Measurements from ENCODE around the gene PLD1. TPM values are rescaled to one million over a fixed set of nuclear protein-coding genes. Genes with fewer than 3 reads are reported as not detected.

Gene PLD1
- total RNA-seq, 2 experiments from 2014 or later: 0.22 to 1.0 TPM

GRCh38 chr3:171813897-171814460, 3.7 kb upstream of the PLD1 start:
- Mint-ChIP-seq H3K36me3 (ENCODE audit: low read depth) (no peaks in the 10 kb centered on the region), H3K9me3 (no peaks in the 10 kb centered on the region), H3K4me3 (no peak overlapping the region), H3K27me3 (peaks cover 59% of the 10 kb centered on the region), H3K27ac (no peak overlapping the region), H3K4me1 (ENCODE audit: low read depth) (peaks cover 11% of the 10 kb centered on the region)
- H3K27me3 ChIP-seq (ENCODE audit: control insufficient read depth in 1 of 2, insufficient read depth in 2 of 2, low read length in 2 of 2): peaks cover 16 to 19% of the 10 kb centered on the region in 2 experiments
- ATAC-seq (ENCODE audit: poor library complexity) (peak; percentile 38), DNase-seq (peak in 3 of 14 experiments; percentile 32 to 66 (median 49))
- CTCF ChIA-PET: interaction anchor here (0.6 kb wide), 1 partner anchor 1418 kb away, joined by 3 read pairs; no protein-coding TSS in a partner anchor
- H3K27ac ChIP-seq (ENCODE audit: low read depth in 1 of 2, low read length in 2 of 2): no peak overlapping the region
- no peaks in the 10 kb centered on the region for H3K36me3 ChIP-seq (ENCODE audit: insufficient read depth, low read length)
- peaks cover 17% of the 10 kb centered on the region for H3K4me1 ChIP-seq (ENCODE audit: insufficient read depth, low read length)
- no peak overlapping the region for H3K4me3 ChIP-seq (ENCODE audit: low read length)
- no peak for TF ChIP-seq CTCF (IDR thresholded peaks at IDR 0.05)
- H3K9me3 ChIP-seq (ENCODE audit: control insufficient read depth in 1 of 2, insufficient read depth in 1 of 2, low read length in 2 of 2): no peaks in the 10 kb centered on the region
- intact Hi-C loops (cut with DNase I, micrococcal nuclease): no loop called here
- POLR2A ChIA-PET: no interaction called here

- intact Hi-C loops (cut with DNase I, micrococcal nuclease): no loop called here
Observed at GRCh38 chr3:171813278-171813896, 3.1 kb upstream of the PLD1 start.

GRCh38 chr3:171812811-171813210, 2.5 kb upstream of the PLD1 start:
- H3K27ac ChIP-seq (ENCODE audit: low read depth in 1 of 2, low read length in 2 of 2): no peak overlapping the region
- POLR2A ChIA-PET: no interaction called here
- H3K4me3 ChIP-seq (ENCODE audit: low read length): no peak overlapping the region
- peaks cover 16 to 19% of the 10 kb centered on the region in 2 experiments for H3K27me3 ChIP-seq (ENCODE audit: control insufficient read depth in 1 of 2, insufficient read depth in 2 of 2, low read length in 2 of 2)
- Mint-ChIP-seq H3K9me3 (no peaks in the 10 kb centered on the region), H3K4me1 (ENCODE audit: low read depth) (peaks cover 11% of the 10 kb centered on the region), H3K27ac (no peak overlapping the region), H3K4me3 (no peak overlapping the region), H3K27me3 (peaks cover 61% of the 10 kb centered on the region), H3K36me3 (ENCODE audit: low read depth) (no peaks in the 10 kb centered on the region)
- TF ChIP-seq CTCF (IDR thresholded peaks at IDR 0.05): no peak
- CTCF ChIA-PET: no interaction called here
- ATAC-seq (ENCODE audit: poor library complexity) (no peak), DNase-seq (no peak)
- H3K4me1 ChIP-seq (ENCODE audit: insufficient read depth, low read length): peaks cover 17% of the 10 kb centered on the region
- intact Hi-C loops (cut with DNase I, micrococcal nuclease): no loop called here
- no peaks in the 10 kb centered on the region for H3K9me3 ChIP-seq (ENCODE audit: control insufficient read depth in 1 of 2, insufficient read depth in 1 of 2, low read length in 2 of 2)
- H3K36me3 ChIP-seq (ENCODE audit: insufficient read depth, low read length): no peaks in the 10 kb centered on the region

More at GRCh38 chr3:171813278-171813896, 3.1 kb upstream of the PLD1 start:
- H3K9me3 ChIP-seq (ENCODE audit: control insufficient read depth in 1 of 2, insufficient read depth in 1 of 2, low read length in 2 of 2): no peaks in the 10 kb centered on the region
- no peak overlapping the region for H3K4me3 ChIP-seq (ENCODE audit: low read length)
- no peak overlapping the region for H3K27ac ChIP-seq (ENCODE audit: low read depth in 1 of 2, low read length in 2 of 2)
- Mint-ChIP-seq H3K4me1 (ENCODE audit: low read depth) (peaks cover 11% of the 10 kb centered on the region), H3K36me3 (ENCODE audit: low read depth) (no peaks in the 10 kb centered on the region), H3K27me3 (peaks cover 60% of the 10 kb centered on the region), H3K9me3 (no peaks in the 10 kb centered on the region), H3K27ac (no peak overlapping the region), H3K4me3 (no peak overlapping the region)
- CTCF ChIA-PET: interaction anchor here (0.6 kb wide), 1 partner anchor 1418 kb away, joined by 3 read pairs; no protein-coding TSS in a partner anchor
- no peaks in the 10 kb centered on the region for H3K36me3 ChIP-seq (ENCODE audit: insufficient read depth, low read length)
- H3K4me1 ChIP-seq (ENCODE audit: insufficient read depth, low read length): peaks cover 17% of the 10 kb centered on the region
- no peak for TF ChIP-seq CTCF (IDR thresholded peaks at IDR 0.05)
- peaks cover 16 to 19% of the 10 kb centered on the region in 2 experiments for H3K27me3 ChIP-seq (ENCODE audit: control insufficient read depth in 1 of 2, insufficient read depth in 2 of 2, low read length in 2 of 2)
- DNase-seq: no peak
- POLR2A ChIA-PET: no interaction called here
- no peak for ATAC-seq (ENCODE audit: poor library complexity)

Measured in CD4-positive, alpha-beta T cell (primary cell).